ENCODE measurements around the gene ST8SIA6. TPM values are rescaled to one million over a fixed set of nuclear protein-coding genes. Genes with fewer than 3 reads are reported as not detected.

ST8SIA6 gene
- total RNA-seq, 1 donor from 2014 or later: 5.1 TPM

DNA sequence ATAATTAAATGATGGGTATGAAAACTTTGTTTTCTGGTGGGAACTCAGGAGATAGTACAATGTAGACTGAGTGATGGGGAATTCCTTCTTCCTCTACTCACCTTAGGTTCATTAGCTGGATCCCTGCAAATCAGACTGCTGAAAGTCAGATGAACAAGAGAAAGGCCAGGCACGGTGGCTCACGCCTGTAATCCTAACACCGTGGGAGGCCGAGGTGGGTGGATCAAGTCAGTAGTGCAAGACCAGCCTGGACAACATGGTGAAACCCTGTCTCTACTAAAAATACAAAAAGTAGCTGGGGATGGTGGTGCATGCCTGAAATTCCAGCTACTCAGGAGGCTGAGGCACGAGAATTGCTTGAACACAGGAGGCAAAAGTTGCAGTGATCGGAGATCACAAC, 28.7 kb upstream of the ST8SIA6 start:
- H3K36me3 Mint-ChIP-seq: no peaks in the 10 kb centered on the region
- Histone ChIP-seq H3K27ac (no peak overlapping the region), H3K36me3 (no peaks in the 10 kb centered on the region), H3K9ac (no peak overlapping the region), H3K4me1 (no peaks in the 10 kb centered on the region), H3F3A (ENCODE audit: low read depth) (no peaks in the 10 kb centered on the region), H3K27me3 (no peaks in the 10 kb centered on the region), H3K4me3 (no peak overlapping the region), H3K79me2 (ENCODE audit: low read depth) (no peaks in the 10 kb centered on the region), H3K4me2 (no peak overlapping the region), H4K20me1 (ENCODE audit: low read depth) (no peaks in the 10 kb centered on the region), H2AFZ (replicated peaks) (no peak overlapping the region), H3K9me3 (ENCODE audit: low read depth) (no peaks in the 10 kb centered on the region)
- no peak overlapping the region for H3K4me3 Mint-ChIP-seq
- peaks cover 2% of the 10 kb centered on the region for H3K4me1 Mint-ChIP-seq
- H3K27me3 Mint-ChIP-seq (ENCODE audit: insufficient read depth, low read depth): no peaks in the 10 kb centered on the region
- H3K27ac Mint-ChIP-seq: peak overlapping the region; percentile 53
- no peak for TF ChIP-seq EZH2 (IDR thresholded peaks at IDR 0.05)
- TF ChIP-seq, protein P1, sequence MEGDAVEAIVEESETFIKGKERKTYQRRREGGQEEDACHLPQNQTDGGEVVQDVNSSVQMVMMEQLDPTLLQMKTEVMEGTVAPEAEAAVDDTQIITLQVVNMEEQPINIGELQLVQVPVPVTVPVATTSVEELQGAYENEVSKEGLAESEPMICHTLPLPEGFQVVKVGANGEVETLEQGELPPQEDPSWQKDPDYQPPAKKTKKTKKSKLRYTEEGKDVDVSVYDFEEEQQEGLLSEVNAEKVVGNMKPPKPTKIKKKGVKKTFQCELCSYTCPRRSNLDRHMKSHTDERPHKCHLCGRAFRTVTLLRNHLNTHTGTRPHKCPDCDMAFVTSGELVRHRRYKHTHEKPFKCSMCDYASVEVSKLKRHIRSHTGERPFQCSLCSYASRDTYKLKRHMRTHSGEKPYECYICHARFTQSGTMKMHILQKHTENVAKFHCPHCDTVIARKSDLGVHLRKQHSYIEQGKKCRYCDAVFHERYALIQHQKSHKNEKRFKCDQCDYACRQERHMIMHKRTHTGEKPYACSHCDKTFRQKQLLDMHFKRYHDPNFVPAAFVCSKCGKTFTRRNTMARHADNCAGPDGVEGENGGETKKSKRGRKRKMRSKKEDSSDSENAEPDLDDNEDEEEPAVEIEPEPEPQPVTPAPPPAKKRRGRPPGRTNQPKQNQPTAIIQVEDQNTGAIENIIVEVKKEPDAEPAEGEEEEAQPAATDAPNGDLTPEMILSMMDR (IDR thresholded peaks at IDR 0.05): no peak
- no peak for TF ChIP-seq EZH2phosphoT487 (IDR thresholded peaks at IDR 0.05)
- H3K9me3 Mint-ChIP-seq: no peaks in the 10 kb centered on the region
- DNase-seq (ENCODE audit: low spot score): no peak

DNA sequence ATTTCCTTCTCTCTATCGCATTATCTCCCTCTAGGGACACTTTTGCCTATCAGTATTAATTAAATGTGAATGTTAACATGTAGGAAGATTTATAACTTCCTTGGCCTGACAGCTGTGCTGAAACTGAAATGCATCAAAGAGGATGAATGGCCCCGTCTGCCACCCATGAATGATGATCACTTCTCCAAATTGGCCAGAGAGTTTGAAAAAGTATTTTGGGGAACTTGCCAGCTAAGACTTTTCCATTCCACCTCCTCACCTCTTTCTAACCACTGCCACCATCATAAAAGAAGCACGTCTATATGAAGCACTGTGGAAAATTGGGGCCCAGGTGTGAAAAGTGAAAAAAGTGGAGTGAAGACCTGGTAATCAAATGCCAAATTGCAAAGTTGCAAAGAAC, 25.4 kb upstream of the ST8SIA6 start:
- Histone ChIP-seq H3K4me3 (no peak overlapping the region), H3F3A (ENCODE audit: low read depth) (no peaks in the 10 kb centered on the region), H3K79me2 (ENCODE audit: low read depth) (no peaks in the 10 kb centered on the region), H3K27ac (no peak overlapping the region), H3K27me3 (no peaks in the 10 kb centered on the region), H3K9ac (no peak overlapping the region), H3K4me2 (no peak overlapping the region), H3K9me3 (ENCODE audit: low read depth) (no peaks in the 10 kb centered on the region), H2AFZ (replicated peaks) (no peak overlapping the region), H4K20me1 (ENCODE audit: low read depth) (no peaks in the 10 kb centered on the region), H3K36me3 (no peaks in the 10 kb centered on the region), H3K4me1 (no peaks in the 10 kb centered on the region)
- H3K36me3 Mint-ChIP-seq: no peaks in the 10 kb centered on the region
- TF ChIP-seq EZH2phosphoT487 (IDR thresholded peaks at IDR 0.05): no peak
- TF ChIP-seq EZH2 (IDR thresholded peaks at IDR 0.05): no peak
- TF ChIP-seq, protein P1 (IDR thresholded peaks at IDR 0.05): no peak
- no peaks in the 10 kb centered on the region for H3K27me3 Mint-ChIP-seq (ENCODE audit: insufficient read depth, low read depth)
- no peak for DNase-seq (ENCODE audit: low spot score)
- H3K4me1 Mint-ChIP-seq: peaks cover 2% of the 10 kb centered on the region
- no peaks in the 10 kb centered on the region for H3K9me3 Mint-ChIP-seq
- H3K4me3 Mint-ChIP-seq: no peak overlapping the region
- H3K27ac Mint-ChIP-seq: no peak overlapping the region

DNA sequence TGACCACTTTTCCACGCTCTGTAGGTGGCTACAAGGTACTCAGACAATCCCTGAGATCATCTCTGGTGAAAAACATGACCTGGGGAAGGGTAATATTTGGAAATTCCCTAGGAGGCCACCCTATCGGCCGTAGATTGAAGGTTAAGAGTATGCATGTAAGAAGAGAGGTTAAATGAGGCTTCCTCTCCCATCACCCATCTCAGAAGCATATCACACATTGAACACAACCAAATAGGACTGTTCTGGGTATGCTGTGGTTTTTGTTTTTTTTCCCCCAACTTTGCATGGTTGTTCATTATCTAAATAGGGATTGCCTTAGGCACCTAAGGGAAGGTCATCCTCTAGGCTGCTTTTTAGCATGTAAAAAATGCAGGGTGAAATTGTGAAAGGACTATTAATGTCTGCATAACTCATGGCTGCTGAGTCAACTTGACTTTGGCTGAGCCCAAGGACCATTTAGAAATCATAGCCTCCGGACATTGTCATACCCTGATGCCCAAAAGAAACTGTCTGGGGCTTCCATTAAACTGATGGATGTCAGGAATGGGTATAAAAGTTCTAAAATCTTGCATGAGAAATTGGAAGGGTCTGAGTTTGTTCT, 24.7 kb upstream of the ST8SIA6 start:
- Histone ChIP-seq H3K79me2 (ENCODE audit: low read depth) (no peaks in the 10 kb centered on the region), H2AFZ (replicated peaks) (no peak overlapping the region), H3K9ac (no peak overlapping the region), H3K36me3 (no peaks in the 10 kb centered on the region), H3F3A (ENCODE audit: low read depth) (no peaks in the 10 kb centered on the region), H3K27ac (no peak overlapping the region), H3K4me1 (no peaks in the 10 kb centered on the region), H3K27me3 (no peaks in the 10 kb centered on the region), H3K9me3 (ENCODE audit: low read depth) (no peaks in the 10 kb centered on the region), H3K4me2 (no peak overlapping the region), H4K20me1 (ENCODE audit: low read depth) (no peaks in the 10 kb centered on the region), H3K4me3 (no peak overlapping the region)
- no peaks in the 10 kb centered on the region for H3K36me3 Mint-ChIP-seq
- no peaks in the 10 kb centered on the region for H3K9me3 Mint-ChIP-seq
- no peak overlapping the region for H3K4me3 Mint-ChIP-seq
- H3K27ac Mint-ChIP-seq: no peak overlapping the region
- H3K4me1 Mint-ChIP-seq: peaks cover 2% of the 10 kb centered on the region
- DNase-seq (ENCODE audit: low spot score): no peak
- TF ChIP-seq, protein P1 (IDR thresholded peaks at IDR 0.05): no peak
- no peak for TF ChIP-seq EZH2phosphoT487 (IDR thresholded peaks at IDR 0.05)
- no peak for TF ChIP-seq EZH2 (IDR thresholded peaks at IDR 0.05)
- H3K27me3 Mint-ChIP-seq (ENCODE audit: insufficient read depth, low read depth): no peaks in the 10 kb centered on the region
